Activated naive CD4-positive, alpha-beta T cell treated with anti-CD3 and anti-CD28 coated beads for 36 hours (primary cell): Measurements from ENCODE around the gene SND1. TPM values are rescaled to one million over a fixed set of nuclear protein-coding genes. Genes with fewer than 3 reads are reported as not detected.

Experiments used
- CTCF ChIA-PET: fragments of 350-600 bp; sonication (Branson Sonifier 250); formaldehyde crosslinking; loops from one replicate; lab custom pipeline; 2021; ENCODE audit warnings: antibody characterized with exemption; lab: Charles Lee
- DNase-seq: peaks from one replicate; pipeline ENCODE4 v3.0.0-alpha.2; 2020
- H3K27ac Mint-ChIP-seq: one replicate; pipeline ENCODE4 v1.8.0; 2021; ENCODE audit warnings: mild to moderate bottlenecking, mixed read lengths
- H3K27me3 Mint-ChIP-seq: one replicate; pipeline ENCODE4 v1.8.0; 2021; ENCODE audit warnings: low read depth, mixed read lengths
- H3K36me3 Mint-ChIP-seq: one replicate; pipeline ENCODE4 v1.8.0; 2021; ENCODE audit warnings: low read depth, mixed read lengths
- H3K4me1 Mint-ChIP-seq: one replicate; pipeline ENCODE4 v1.8.0; 2021; ENCODE audit warnings: low read depth, mixed read lengths
- H3K4me3 Mint-ChIP-seq: one replicate; pipeline ENCODE4 v1.8.0; 2021; ENCODE audit warnings: mild to moderate bottlenecking, moderate library complexity, mixed read lengths
- H3K9me3 Mint-ChIP-seq: one replicate; pipeline ENCODE4 v1.8.0; 2021; ENCODE audit warnings: mixed read lengths
- intact Hi-C: fragments of 100-400 bp; cut with micrococcal nuclease; formaldehyde crosslinking; loops from one replicate; pipeline ENCODE4 v1.15.1; 2023
- total RNA-seq, 2 experiments: library from RNA; stranded (reverse); gene quantifications; one replicate each; pipeline ENCODE4 v1.2.3, GENCODE V29; 2021

Gene SND1
- total RNA-seq, 2 experiments from 2014 or later = 184 to 211 TPM

- no peaks in the 10 kb centered on the region for H3K27me3 Mint-ChIP-seq
- intact Hi-C loops = no loop called here
- no peak overlapping the region for H3K27ac Mint-ChIP-seq
- CTCF ChIA-PET = interaction anchor here (1.0 to 1.8 kb wide), 2 partner anchors 51 to 124 kb away, joined by 3 to 4 read pairs; no protein-coding TSS in a partner anchor
- no peaks in the 10 kb centered on the region for H3K9me3 Mint-ChIP-seq
- peaks cover 19% of the 10 kb centered on the region for H3K36me3 Mint-ChIP-seq
- no peaks in the 10 kb centered on the region for H3K4me1 Mint-ChIP-seq
- DNase-seq = no peak
- H3K4me3 Mint-ChIP-seq = no peak overlapping the region
Measured at GRCh38 chr7:128084896-128085608, 433.1 kb downstream of the SND1 start.

DNA sequence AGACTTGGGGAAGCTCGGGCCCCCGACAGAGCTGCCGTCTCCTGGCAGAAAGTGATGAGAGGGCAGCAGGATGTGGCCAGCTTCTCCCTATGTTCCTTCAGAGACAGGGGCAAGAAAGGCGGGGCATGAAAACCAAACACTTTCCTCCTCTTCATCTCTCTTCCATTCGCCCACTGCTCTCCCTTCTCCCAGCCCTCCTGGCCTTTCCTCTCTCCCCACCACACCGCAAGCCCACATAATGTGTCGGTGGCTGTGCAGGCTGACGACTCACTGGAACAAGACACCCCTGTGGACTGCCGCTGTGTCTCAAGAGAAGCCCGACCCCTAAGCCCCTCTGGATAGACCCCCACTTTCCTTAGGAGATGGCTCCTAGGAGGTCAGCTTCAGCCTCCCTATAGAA lies 438.5 kb downstream of the SND1 start:
- Mint-ChIP-seq H3K9me3 (no peaks in the 10 kb centered on the region), H3K27ac (no peak overlapping the region), H3K4me1 (no peaks in the 10 kb centered on the region), H3K36me3 (peaks cover 30% of the 10 kb centered on the region), H3K4me3 (no peak overlapping the region), H3K27me3 (no peaks in the 10 kb centered on the region)
- CTCF ChIA-PET = interaction anchor here (0.9 kb wide), 1 partner anchor 119 kb away, joined by 3 read pairs; no protein-coding TSS in a partner anchor
- DNase-seq = no peak
- intact Hi-C loops = no loop called here

GRCh38 chr7:128091106-128091505 lies 439.1 kb downstream of the SND1 start:
- no peak overlapping the region for H3K4me3 Mint-ChIP-seq
- no peaks in the 10 kb centered on the region for H3K27me3 Mint-ChIP-seq
- peaks cover 32% of the 10 kb centered on the region for H3K36me3 Mint-ChIP-seq
- H3K9me3 Mint-ChIP-seq = no peaks in the 10 kb centered on the region
- H3K4me1 Mint-ChIP-seq = no peaks in the 10 kb centered on the region
- CTCF ChIA-PET = no interaction called here
- intact Hi-C loops = no loop called here
- no peak for DNase-seq
- no peak overlapping the region for H3K27ac Mint-ChIP-seq

DNA sequence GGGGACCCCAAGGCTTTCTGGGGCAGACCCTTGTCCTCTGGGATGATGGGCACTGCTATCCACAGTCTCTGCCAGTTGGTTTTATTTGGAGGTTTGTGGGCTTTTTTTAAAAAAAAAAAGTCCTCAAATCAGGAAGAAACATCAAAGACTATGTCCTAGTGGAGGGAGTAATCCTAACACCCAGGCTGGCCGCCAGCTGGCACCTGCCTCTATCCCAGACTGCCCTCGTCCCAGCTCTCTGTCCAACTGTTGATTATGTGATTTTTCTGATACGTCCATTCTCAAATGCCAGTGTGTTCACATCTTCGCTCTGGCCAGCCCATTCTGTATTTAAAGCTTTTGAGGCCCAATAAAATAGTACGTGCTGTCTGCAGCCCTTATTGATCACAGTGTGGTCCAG lies 440.2 kb downstream of the SND1 start:
- Mint-ChIP-seq H3K4me3 (no peak overlapping the region), H3K4me1 (no peaks in the 10 kb centered on the region), H3K27me3 (no peaks in the 10 kb centered on the region), H3K36me3 (peaks cover 33% of the 10 kb centered on the region), H3K9me3 (no peaks in the 10 kb centered on the region), H3K27ac (no peak overlapping the region)
- CTCF ChIA-PET = interaction anchor here (1.5 kb wide), 1 partner anchor 383 kb away, joined by 5 read pairs; no protein-coding TSS in a partner anchor
- DNase-seq = no peak
- intact Hi-C loops = no loop called here

DNA sequence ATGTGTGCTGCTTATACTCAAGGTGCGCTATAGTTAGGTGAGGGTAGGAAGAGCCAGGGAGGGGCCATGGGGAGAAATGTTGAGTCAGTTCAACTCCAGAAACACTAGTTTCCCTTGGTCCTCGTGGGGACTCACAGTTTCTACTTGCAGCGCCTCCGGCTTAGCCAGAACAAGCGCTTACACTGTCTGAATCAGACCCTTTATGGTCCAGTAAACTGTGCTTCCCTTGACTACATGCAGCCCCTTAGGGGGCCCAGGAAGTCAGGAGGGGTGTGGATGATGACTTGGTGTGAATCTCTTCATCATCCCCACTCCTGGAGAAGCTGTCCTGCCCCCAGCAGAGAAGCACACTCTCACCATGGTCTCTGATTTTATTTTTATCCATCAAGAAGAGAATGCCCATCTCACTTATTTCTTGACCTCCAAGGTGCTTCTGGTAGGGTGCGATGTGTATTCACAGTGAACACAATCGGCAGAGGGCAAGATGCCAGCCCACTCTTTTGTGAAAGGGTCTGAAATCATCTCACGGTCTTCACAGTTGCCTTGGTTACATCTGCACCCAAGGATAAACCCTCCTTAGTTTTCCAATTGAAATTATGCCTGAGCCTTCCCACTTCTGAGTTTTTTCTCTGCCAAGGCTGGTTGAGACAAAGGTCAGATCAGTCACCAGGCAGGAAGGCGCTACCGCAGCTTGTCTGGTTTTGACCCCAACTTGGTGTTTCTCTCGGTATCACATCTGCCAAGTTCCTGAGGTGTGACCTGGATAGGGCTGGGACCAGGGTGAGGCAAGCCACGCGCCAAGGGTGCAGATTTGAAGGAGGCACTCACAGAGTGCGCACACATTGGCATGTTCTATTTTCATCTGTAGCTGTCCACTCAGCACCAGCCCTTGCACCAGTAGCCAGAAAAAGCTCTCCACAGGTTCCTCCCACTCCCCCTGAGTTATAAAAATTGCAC lies 441.9 kb downstream of the SND1 start:
- CTCF ChIA-PET = interaction anchor here (1.5 kb wide), 1 partner anchor 385 kb away, joined by 5 read pairs; no protein-coding TSS in a partner anchor
- Mint-ChIP-seq H3K4me3 (no peak overlapping the region), H3K27ac (no peak overlapping the region), H3K36me3 (peaks cover 35% of the 10 kb centered on the region), H3K4me1 (no peaks in the 10 kb centered on the region), H3K27me3 (no peaks in the 10 kb centered on the region), H3K9me3 (no peaks in the 10 kb centered on the region)
- DNase-seq = no peak
- intact Hi-C loops = no loop called here

- intact Hi-C loops = no loop called here
- no peaks in the 10 kb centered on the region for H3K4me1 Mint-ChIP-seq
- peaks cover 35% of the 10 kb centered on the region for H3K36me3 Mint-ChIP-seq
- no peak overlapping the region for H3K4me3 Mint-ChIP-seq
- no peaks in the 10 kb centered on the region for H3K9me3 Mint-ChIP-seq
- CTCF ChIA-PET = no interaction called here
- DNase-seq = no peak
- no peaks in the 10 kb centered on the region for H3K27me3 Mint-ChIP-seq
- peak overlapping the region; percentile 18 for H3K27ac Mint-ChIP-seq
Measured at GRCh38 chr7:128094686-128095085, 442.7 kb downstream of the SND1 start.

DNA sequence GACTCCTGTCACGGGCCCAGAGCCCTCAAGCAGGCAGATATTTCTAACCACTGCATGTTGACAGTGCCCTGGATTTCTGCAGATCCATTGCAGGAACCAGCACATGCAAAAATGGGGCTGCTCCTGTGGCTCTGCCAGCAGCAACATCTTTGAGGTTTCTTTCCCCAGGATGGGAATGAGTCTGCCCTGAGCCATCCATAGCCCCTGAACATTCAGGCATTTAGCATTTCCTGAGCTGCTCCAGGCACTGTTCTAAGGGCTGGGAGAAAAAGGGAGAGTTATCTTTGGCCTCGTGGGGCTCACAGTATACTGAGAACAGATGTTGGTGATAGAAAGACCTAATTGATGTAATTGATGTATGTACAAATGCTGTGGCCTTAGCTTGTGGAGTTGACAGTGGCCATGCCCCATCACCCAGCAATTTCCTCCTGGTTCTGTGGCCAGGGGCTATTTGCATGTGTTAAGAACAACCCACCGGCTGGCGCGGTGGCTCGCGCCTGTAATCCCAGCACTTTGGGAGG lies 445.3 kb downstream of the SND1 start:
- Mint-ChIP-seq H3K9me3 (no peaks in the 10 kb centered on the region), H3K4me1 (peaks cover 10% of the 10 kb centered on the region), H3K27me3 (no peaks in the 10 kb centered on the region), H3K27ac (no peak overlapping the region), H3K36me3 (peaks cover 22% of the 10 kb centered on the region), H3K4me3 (no peak overlapping the region)
- CTCF ChIA-PET = no interaction called here
- no peak for DNase-seq
- intact Hi-C loops = no loop called here

- no peak for DNase-seq
- CTCF ChIA-PET = interaction anchor here (0.9 to 1.4 kb wide), 3 partner anchors 37 to 119 kb away, joined by 3 to 6 read pairs (median 3); no protein-coding TSS in a partner anchor
- no peak overlapping the region for H3K4me3 Mint-ChIP-seq
- H3K9me3 Mint-ChIP-seq = no peaks in the 10 kb centered on the region
- H3K4me1 Mint-ChIP-seq = peaks cover 16% of the 10 kb centered on the region
- peaks cover 15% of the 10 kb centered on the region for H3K36me3 Mint-ChIP-seq
- intact Hi-C loops = no loop called here
- H3K27me3 Mint-ChIP-seq = peaks cover under 1% of the 10 kb centered on the region
- no peak overlapping the region for H3K27ac Mint-ChIP-seq
Measured at GRCh38 chr7:128098629-128099028, 446.6 kb downstream of the SND1 start.

DNA sequence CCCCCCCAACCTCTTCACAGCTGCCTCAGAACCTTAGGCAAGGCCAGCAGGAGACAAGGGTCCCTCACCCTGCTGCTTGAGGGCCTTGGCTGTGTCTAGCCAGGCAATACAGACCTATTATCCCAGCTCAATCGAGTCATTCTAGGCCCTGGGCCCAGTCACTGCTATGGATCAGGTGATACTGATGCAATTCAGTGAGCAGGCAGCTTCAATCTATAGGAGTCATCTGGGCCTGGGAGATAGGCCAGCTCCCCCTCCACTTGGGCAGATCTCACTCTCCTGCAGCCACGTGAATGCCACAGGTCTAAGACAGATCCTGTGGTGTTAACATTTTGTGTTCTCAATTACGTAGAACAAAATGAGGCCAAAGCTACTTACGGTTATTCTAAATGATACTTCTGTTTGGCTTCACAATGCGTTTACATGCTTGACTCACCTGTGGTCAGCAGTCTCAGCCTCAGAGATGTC lies 447.2 kb downstream of the SND1 start:
- no peaks in the 10 kb centered on the region for H3K9me3 Mint-ChIP-seq
- peaks cover 17% of the 10 kb centered on the region for H3K36me3 Mint-ChIP-seq
- intact Hi-C loops = no loop called here
- H3K4me1 Mint-ChIP-seq = peaks cover 19% of the 10 kb centered on the region
- CTCF ChIA-PET = interaction anchor here (0.9 to 1.4 kb wide), 3 partner anchors 36 to 118 kb away, joined by 3 to 6 read pairs (median 3); no protein-coding TSS in a partner anchor
- no peak for DNase-seq
- H3K4me3 Mint-ChIP-seq = no peak overlapping the region
- H3K27ac Mint-ChIP-seq = no peak overlapping the region
- H3K27me3 Mint-ChIP-seq = peaks cover 3% of the 10 kb centered on the region

DNA sequence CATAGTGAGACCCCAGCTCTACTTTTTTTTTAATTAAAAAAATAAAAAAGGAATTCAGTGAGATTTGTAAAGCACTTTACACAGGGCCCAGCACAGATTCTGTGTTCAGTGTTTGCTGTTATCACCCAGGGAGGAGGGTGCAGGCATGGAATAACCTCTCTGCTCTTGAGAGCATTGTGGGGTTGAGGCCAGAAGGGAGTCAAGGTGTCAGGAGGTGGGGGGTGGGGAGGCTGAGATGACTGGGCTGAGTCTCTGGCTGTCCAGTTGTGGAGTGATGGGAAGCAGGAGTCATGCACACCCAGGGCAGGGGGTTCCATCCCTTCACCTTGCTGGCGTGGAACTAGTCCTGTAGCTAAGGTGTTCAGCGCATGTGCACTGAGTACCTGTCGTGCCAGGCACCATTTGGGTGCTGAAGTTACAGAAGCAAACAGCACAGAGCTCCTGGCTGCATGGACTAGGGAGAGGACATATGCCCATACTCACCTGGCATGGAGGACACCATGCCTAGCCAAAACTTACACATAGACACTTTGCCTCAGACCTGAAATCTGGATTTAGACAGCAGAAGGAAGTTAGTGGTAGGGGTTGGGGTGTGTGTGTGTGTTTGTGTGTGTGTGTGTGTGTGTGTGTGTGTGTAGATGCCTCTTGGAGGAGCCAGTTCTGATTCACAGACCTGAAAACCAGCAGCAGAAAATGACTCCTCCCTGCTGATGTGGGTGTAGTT lies 448.4 kb downstream of the SND1 start:
- Mint-ChIP-seq H3K9me3 (no peaks in the 10 kb centered on the region), H3K27me3 (peaks cover 3% of the 10 kb centered on the region), H3K27ac (no peak overlapping the region), H3K4me1 (peaks cover 25% of the 10 kb centered on the region), H3K36me3 (peaks cover 17% of the 10 kb centered on the region), H3K4me3 (no peak overlapping the region)
- intact Hi-C loops = no loop called here
- CTCF ChIA-PET = no interaction called here
- no peak for DNase-seq

DNA sequence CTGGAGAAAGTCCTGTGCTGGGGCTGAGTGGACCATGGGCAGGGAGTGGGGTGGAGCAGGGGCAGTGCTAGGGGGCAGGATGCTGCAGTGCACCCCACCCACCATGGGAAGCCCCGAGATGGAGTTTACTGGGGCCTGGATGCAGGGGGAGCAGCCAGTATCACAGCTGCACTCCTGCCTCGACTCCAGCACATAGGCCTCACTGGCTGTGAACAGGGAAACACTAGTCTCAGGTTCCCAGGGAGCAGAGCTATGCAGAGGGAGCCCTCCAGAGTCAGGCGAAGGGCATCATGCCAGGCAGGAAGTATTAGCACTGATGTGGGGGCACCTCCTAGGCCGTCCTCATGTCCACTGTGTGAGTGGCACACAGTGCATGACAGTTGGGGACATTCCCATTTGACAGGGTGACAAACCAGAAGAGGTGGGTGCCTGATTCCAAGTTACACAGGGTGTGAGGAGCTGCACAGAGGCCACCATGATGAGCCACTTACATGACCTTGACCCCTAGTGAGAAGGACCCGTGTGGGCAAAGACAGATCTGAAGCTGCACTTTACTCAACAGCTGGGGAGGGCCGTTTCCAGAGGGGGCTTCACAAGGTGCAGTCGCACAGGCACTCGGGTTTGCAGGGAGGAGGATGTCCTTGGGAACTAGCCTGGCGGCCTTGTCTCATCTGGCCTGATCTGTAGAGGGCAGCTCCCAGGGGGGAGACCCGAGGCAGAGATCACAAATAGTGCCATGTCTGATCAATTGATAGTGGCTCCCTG lies 449.1 kb downstream of the SND1 start:
- Mint-ChIP-seq H3K27me3 (peaks cover 3% of the 10 kb centered on the region), H3K36me3 (peaks cover 14% of the 10 kb centered on the region), H3K4me1 (peaks cover 27% of the 10 kb centered on the region), H3K4me3 (no peak overlapping the region), H3K27ac (no peak overlapping the region), H3K9me3 (no peaks in the 10 kb centered on the region)
- intact Hi-C loops = no loop called here
- no peak for DNase-seq
- CTCF ChIA-PET = interaction anchor here (3.0 kb wide), 1 partner anchor 109 kb away, joined by 9 read pairs; no protein-coding TSS in a partner anchor
